H1 (cell line): ENCODE results near the gene RSL24D1. TPM values are rescaled to one million over a fixed set of nuclear protein-coding genes. Genes with fewer than 3 reads are reported as not detected.

Source experiments
- BACH1 ChIP-seq: IDR thresholded peaks from 2 replicates; pipeline ENCODE4 v1.6.1; 2012; ENCODE audit warnings: low read length, improper control_type of control experiment
- HDAC2 ChIP-seq, 2 experiments: fragments of 300-600 bp in 1 of 2; sonication (generic) in 1 of 2; IDR thresholded peaks; 2 replicates each; pipeline ENCODE4 v1.6.1; 2011 to 2012; ENCODE audit warnings: low read depth in 2 of 2, low read length in 2 of 2, mild to moderate bottlenecking in 2 of 2, moderate library complexity in 2 of 2, borderline replicate concordance in 1 of 2, inconsistent platforms in 1 of 2
- JUND ChIP-seq: IDR thresholded peaks from 2 replicates; pipeline ENCODE4 v1.6.1; 2011; ENCODE audit warnings: mild to moderate bottlenecking, improper control_type of control experiment, low read length
- RAD21 ChIP-seq, 2 experiments: IDR thresholded peaks in 1 of 2; conservative IDR thresholded peaks in 1 of 2; 2 replicates each; pipeline ENCODE4 v1.6.1; 2011; ENCODE audit warnings: low read depth in 2 of 2, low read length in 2 of 2, improper control_type of control experiment in 1 of 2, inconsistent platforms in 1 of 2, mild to moderate bottlenecking in 1 of 2, moderate library complexity in 1 of 2
- RBBP5 ChIP-seq: IDR thresholded peaks from 2 replicates; pipeline ENCODE4 v1.7.1; 2012; ENCODE audit warnings: low read depth, mild to moderate bottlenecking, inconsistent platforms, low read length, moderate library complexity, borderline replicate concordance
- RNF2 ChIP-seq: fragments of 200-900, 300-1000 bp; sonication (generic); IDR thresholded peaks from 2 replicates; pipeline ENCODE4 v1.7.1; 2016; ENCODE audit warnings: borderline replicate concordance, low read depth, mild to moderate bottlenecking, antibody characterized with exemption, low read length; ENCODE audit not compliant: poor library complexity, severe bottlenecking; ENCODE audit errors: missing control alignments
- SIN3A ChIP-seq, 2 experiments: IDR thresholded peaks in 1 of 2; conservative IDR thresholded peaks in 1 of 2; 2 replicates each; pipeline ENCODE4 v1.6.1; 2011 to 2012; ENCODE audit warnings: low read length in 2 of 2, improper control_type of control experiment in 1 of 2, low read depth in 1 of 2, mild to moderate bottlenecking in 1 of 2
- TBP ChIP-seq: IDR thresholded peaks from 2 replicates; pipeline ENCODE4 v1.6.1; 2011; ENCODE audit warnings: low read depth, low read length, improper control_type of control experiment
- TEAD4 ChIP-seq: IDR thresholded peaks from 2 replicates; pipeline ENCODE4 v1.6.1; 2012; ENCODE audit warnings: low read depth, low read length, inconsistent platforms, mixed read lengths
- USF2 ChIP-seq: IDR thresholded peaks from 2 replicates; pipeline ENCODE4 v1.6.1; 2011; ENCODE audit warnings: low read length, improper control_type of control experiment
- polyA plus RNA-seq, 7 experiments: library from polyadenylated mRNA; depleted of rRNA in 3 of 7; stranded (reverse) in 5 of 7; unstranded in 2 of 7; fragments of >200 nt in 5 of 7; fragments of 200-250 nt in 2 of 7; gene quantifications; 1 replicate in 5 of 7; 2 replicates in 1 of 7; 4 replicates in 1 of 7; pipeline versions ENCODE4 v1.2.1 to v1.2.3, GENCODE V29; 2011 to 2013; ENCODE audit warnings: missing spikeins in 2 of 7, mixed read lengths in 2 of 7
- total RNA-seq: library from RNA; stranded (reverse); fragmentation: NEBNext Ultra II Directional; extraction: Animal tissue kit (Norgen Biotek cat#: 25700); gene quantifications from 2 replicates; pipeline ENCODE4 v1.2.1, GENCODE V29; 2021

Gene RSL24D1
- total and polyA plus RNA-seq, 2 of the 8 experiments (the other 6 are each of a cell fraction or from before 2014, with no cell fraction given) = 45.7 to 130 TPM

- no peak for TF ChIP-seq RAD21 (IDR thresholded peaks at IDR 0.05 in 1 of 2, conservative IDR thresholded peaks at IDR 0.05 in 1 of 2; ENCODE audit: low read depth in 2 of 2, low read length in 2 of 2)
- no peak for TF ChIP-seq TEAD4
- no peak for TF ChIP-seq HDAC2 (IDR thresholded peaks at IDR 0.05; ENCODE audit: borderline replicate concordance in 1 of 2, low read depth in 2 of 2, low read length in 2 of 2)
- TF ChIP-seq RNF2 = no peak
- TF ChIP-seq JUND = no peak
- TF ChIP-seq SIN3A (conservative IDR thresholded peaks at IDR 0.05 in 1 of 2, IDR thresholded peaks at IDR 0.05 in 1 of 2; ENCODE audit: low read depth in 1 of 2, low read length in 2 of 2) = no peak
- no peak for TF ChIP-seq RBBP5
- no peak for TF ChIP-seq USF2
- no peak for TF ChIP-seq BACH1
- no peak for TF ChIP-seq TBP
Measured at GRCh38 chr15:55222588-55222987, 25.8 kb upstream of the RSL24D1 start (continued).
